RWPE2 (cell line): Measurements from ENCODE around the gene MSTO1.
A peak's percentile ranks its signal among the peaks of the same experiment; 100 is the strongest.
"Not testable (repeated sequence)": the region's sequence is repeated elsewhere in the genome, so short reads cannot be mapped to it uniquely, and the experiment has no call there.

Experiments used
- ATAC-seq: fragments of 200-7000 bp; cut with Tn5 transposase; 3 replicates; pipeline ENCODE4 v1.9.1; 2021; ENCODE audit warnings: low read depth
- DNase-seq: peaks from one replicate; pipeline ENCODE4 v3.0.0-alpha.2; 2020; ENCODE audit warnings: low spot score
- H3K27ac ChIP-seq: fragments of 450-650 bp; 2 replicates; pipeline ENCODE4 v1.5.1; 2017; ENCODE audit warnings: mild to moderate bottlenecking; ENCODE audit not compliant: poor library complexity, severe bottlenecking
- H3K27me3 ChIP-seq: fragments of 250-450 bp; sonication (Bioruptor Pico); 2 replicates; pipeline ENCODE4 v1.5.1; 2021; ENCODE audit warnings: mild to moderate bottlenecking, moderate library complexity; ENCODE audit not compliant: insufficient read depth, poor library complexity, severe bottlenecking
- H3K36me3 ChIP-seq: fragments of 250-450 bp; sonication (Bioruptor Pico); 2 replicates; pipeline ENCODE4 v1.5.1; 2020; ENCODE audit warnings: low read depth, mild to moderate bottlenecking, moderate library complexity
- H3K4me1 ChIP-seq: fragments of 250-450 bp; sonication (Bioruptor Pico); 2 replicates; pipeline ENCODE4 v1.5.1; 2021; ENCODE audit warnings: mild to moderate bottlenecking, moderate library complexity; ENCODE audit not compliant: insufficient read depth, poor library complexity, severe bottlenecking
- H3K4me3 ChIP-seq: fragments of 250-450 bp; sonication (Bioruptor Pico); 2 replicates; pipeline ENCODE4 v1.5.1; 2021; ENCODE audit warnings: mild to moderate bottlenecking, moderate library complexity; ENCODE audit not compliant: severe bottlenecking
- H3K9me3 ChIP-seq: fragments of 250-450 bp; sonication (Bioruptor Pico); 2 replicates; pipeline ENCODE4 v1.5.1; 2021; ENCODE audit warnings: mild to moderate bottlenecking, moderate library complexity; ENCODE audit not compliant: severe bottlenecking
- CTCF ChIP-seq: fragments of 450-650 bp; IDR thresholded peaks from one replicate; pipeline ENCODE4 v1.5.1; 2017; ENCODE audit warnings: mild to moderate bottlenecking, moderate library complexity; ENCODE audit not compliant: poor library complexity, severe bottlenecking

Gene MSTO1

DNA sequence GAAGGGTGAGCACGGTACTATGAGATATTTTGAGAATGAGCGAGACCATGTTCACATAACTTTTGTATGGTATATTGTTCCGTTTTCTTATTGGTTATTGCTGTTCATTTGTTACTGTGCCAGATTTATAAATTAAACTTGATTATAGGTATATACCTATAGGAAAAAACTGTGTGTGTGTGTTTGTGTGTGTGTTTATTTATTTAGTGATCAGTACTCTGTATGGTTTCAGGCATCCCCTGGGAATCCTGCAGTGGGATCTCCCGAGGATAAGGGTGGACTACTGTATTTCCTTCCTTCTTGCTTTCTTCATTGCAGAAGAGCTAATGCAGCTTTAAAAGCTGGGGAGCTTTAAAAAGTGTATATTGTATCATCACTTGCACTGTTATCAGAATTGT, 39.4 kb upstream of the MSTO1 start:
- no peaks in the 10 kb centered on the region for H3K27me3 ChIP-seq
- no peak for TF ChIP-seq CTCF
- H3K36me3 ChIP-seq: peaks cover 26% of the 10 kb centered on the region
- no peaks in the 10 kb centered on the region for H3K9me3 ChIP-seq
- H3K27ac ChIP-seq: no peak overlapping the region
- no peak overlapping the region for H3K4me3 ChIP-seq
- peaks cover 4% of the 10 kb centered on the region for H3K4me1 ChIP-seq
- no peak for ATAC-seq
- DNase-seq: no peak

GRCh38 chr1:155574077-155574476, 35.9 kb upstream of the MSTO1 start:
- ATAC-seq (no peak), DNase-seq (no peak)
- H3K27me3 ChIP-seq: no peaks in the 10 kb centered on the region
- H3K9me3 ChIP-seq: no peaks in the 10 kb centered on the region
- no peak for TF ChIP-seq CTCF
- H3K4me1 ChIP-seq: peaks cover 4% of the 10 kb centered on the region
- H3K27ac ChIP-seq: no peak overlapping the region
- no peak overlapping the region for H3K4me3 ChIP-seq
- H3K36me3 ChIP-seq: peaks cover 15% of the 10 kb centered on the region

- not testable (repeated sequence) for H3K9me3 ChIP-seq, H3K36me3 ChIP-seq, DNase-seq, H3K27ac ChIP-seq, H3K4me3 ChIP-seq, H3K27me3 ChIP-seq, ATAC-seq, H3K4me1 ChIP-seq
These were observed 34.4 kb upstream of the MSTO1 start for GRCh38 chr1:155575608-155576007.

DNA sequence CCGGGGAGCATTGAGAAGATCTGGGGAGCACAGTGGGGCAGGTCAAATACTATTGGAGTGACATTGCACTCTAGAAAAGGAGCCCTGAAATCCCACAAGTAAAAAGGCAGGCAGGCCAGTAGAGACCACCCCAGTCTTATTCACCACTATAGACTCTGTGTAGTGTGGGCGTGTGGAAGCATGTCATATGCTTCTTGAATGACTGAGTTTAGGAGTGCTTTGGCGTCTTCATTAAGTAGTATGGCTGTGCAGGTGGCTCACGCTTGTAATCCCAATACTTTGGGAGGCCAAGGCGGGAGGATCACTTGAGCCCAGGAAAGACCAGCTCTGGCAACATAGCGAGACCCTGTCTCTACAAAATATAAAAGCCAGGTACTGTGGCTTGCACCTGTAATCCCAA, 26.2 kb upstream of the MSTO1 start:
- not testable (repeated sequence) for H3K27ac ChIP-seq, DNase-seq, H3K36me3 ChIP-seq, H3K9me3 ChIP-seq, H3K4me3 ChIP-seq, H3K27me3 ChIP-seq, H3K4me1 ChIP-seq
- peak; percentile 38; the same call in 1 of the 3 replicates for ATAC-seq

DNA sequence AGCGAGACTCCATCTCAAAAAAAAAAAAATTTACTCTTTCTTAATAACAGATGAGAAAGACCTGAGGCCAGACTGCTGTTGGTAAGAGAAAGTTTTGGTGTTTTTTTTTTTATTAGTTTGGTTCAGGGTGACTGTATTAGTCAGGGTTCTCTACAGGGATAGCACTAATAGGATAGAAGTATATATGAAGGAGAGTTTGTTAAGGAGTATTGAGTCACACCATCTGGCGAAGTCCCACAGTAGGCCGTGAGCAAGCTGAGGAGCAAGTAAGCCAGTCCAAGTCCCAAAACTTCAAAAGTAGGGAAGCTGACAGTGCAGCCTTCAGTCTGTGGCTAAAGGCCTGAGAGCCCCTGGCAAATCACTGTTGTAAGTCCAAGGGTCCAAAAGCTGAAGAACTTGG, 20.7 kb upstream of the MSTO1 start:
- H3K4me3 ChIP-seq, ATAC-seq, H3K36me3 ChIP-seq, DNase-seq, H3K4me1 ChIP-seq, H3K27me3 ChIP-seq, H3K9me3 ChIP-seq, H3K27ac ChIP-seq: not testable (repeated sequence)

DNA sequence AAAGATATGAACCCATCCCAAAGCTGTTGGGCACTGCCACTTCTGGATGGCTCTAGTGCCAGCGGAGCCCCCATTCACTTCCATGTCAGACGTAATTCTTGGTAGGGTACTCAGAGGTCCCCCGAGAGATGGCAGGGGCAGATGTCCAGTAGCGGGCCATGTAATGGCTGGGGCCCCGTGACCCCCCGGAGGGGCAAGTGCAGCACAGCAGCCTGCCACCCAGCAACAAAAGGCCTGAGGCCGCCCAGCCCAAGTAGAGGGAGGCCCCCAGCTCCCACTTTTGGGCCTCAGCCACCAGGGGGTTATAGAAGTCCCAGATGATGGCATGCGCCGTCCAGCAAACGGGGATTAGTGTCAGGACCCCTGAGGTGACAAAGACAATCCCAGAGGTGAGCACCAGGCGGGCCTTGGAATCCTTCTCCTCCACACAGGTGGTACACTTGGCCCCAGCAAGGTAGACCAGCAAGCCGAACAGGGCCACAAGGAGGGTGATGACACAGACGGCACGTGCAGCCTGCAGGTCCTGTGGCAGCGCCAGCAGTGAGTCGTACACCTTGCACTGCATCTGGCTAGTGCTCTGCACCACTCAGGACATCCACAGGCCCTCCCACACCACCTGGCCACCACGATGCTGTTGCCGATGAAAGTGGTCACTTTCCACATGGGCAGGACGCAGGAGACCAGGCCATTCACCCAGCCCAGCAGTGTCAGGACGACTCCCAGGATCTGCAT, 19.3 kb upstream of the MSTO1 start:
- not testable (repeated sequence) for H3K27me3 ChIP-seq, ATAC-seq, DNase-seq, H3K9me3 ChIP-seq, H3K4me3 ChIP-seq, H3K4me1 ChIP-seq, H3K27ac ChIP-seq, H3K36me3 ChIP-seq

DNA sequence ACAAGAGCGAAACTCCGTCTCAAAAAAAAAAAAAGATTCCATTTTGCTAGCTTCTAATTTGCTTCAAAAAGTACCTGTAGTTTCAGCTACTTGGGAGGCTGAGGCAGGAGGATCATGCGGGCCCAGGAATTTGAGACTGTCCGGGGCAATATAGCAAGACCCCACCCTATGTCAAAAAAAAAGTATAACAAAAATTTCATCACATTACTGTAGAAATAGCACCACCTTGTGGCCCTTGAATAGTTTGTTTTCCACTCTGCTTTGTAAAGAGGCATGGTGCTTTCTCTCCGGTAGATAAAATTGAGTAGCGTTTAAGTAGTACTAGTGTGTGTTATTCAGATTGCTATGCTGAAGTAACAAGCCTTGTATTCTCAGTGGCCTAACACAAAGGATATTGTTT, 18.2 kb upstream of the MSTO1 start:
- H3K4me1 ChIP-seq: no peaks in the 10 kb centered on the region
- ATAC-seq: peak; percentile 29; the same call in 1 of the 3 replicates
- H3K9me3 ChIP-seq: no peaks in the 10 kb centered on the region
- DNase-seq: no peak
- TF ChIP-seq CTCF: peak; percentile 57
- no peaks in the 10 kb centered on the region for H3K27me3 ChIP-seq
- no peak overlapping the region for H3K4me3 ChIP-seq
- no peak overlapping the region for H3K27ac ChIP-seq
- no peaks in the 10 kb centered on the region for H3K36me3 ChIP-seq

GRCh38 chr1:155595877-155596474, 14.0 kb upstream of the MSTO1 start:
- H3K4me1 ChIP-seq: peaks cover 11% of the 10 kb centered on the region
- not testable (repeated sequence) for H3K4me3 ChIP-seq, H3K27ac ChIP-seq, H3K9me3 ChIP-seq, ATAC-seq, DNase-seq, H3K27me3 ChIP-seq, H3K36me3 ChIP-seq
